Activated T-cell treated with anti-CD3 and anti-CD28 coated beads, Interleukin-2, amount 50 U/mL, for 4 hours (primary cell): ENCODE data around the gene UBE2I. TPM values are rescaled to one million over a fixed set of nuclear protein-coding genes. Genes with fewer than 3 reads are reported as not detected.

Experiments used
- ATAC-seq, 2 donors: fragments of 200-7000 bp; cut with Tn5 transposase; one replicate each; pipeline ENCODE4 v1.10.0; 2021
- DNase-seq: peaks from one replicate; pipeline ENCODE4 v3.0.0-alpha.2; 2020
- H3K27me3 Mint-ChIP-seq: one replicate; pipeline ENCODE4 v1.8.0; 2021; ENCODE audit warnings: low read depth, mixed read lengths
- H3K36me3 Mint-ChIP-seq: one replicate; pipeline ENCODE4 v1.8.0; 2022; ENCODE audit warnings: mixed read lengths; ENCODE audit not compliant: insufficient read depth
- H3K4me1 Mint-ChIP-seq: one replicate; pipeline ENCODE4 v1.8.0; 2021; ENCODE audit warnings: low read depth, mixed read lengths
- H3K4me3 Mint-ChIP-seq: one replicate; pipeline ENCODE4 v1.8.0; 2021; ENCODE audit warnings: mild to moderate bottlenecking, moderate library complexity, mixed read lengths
- H3K9me3 Mint-ChIP-seq: one replicate; pipeline ENCODE4 v1.8.0; 2021; ENCODE audit warnings: mixed read lengths
- total RNA-seq, 3 donors: library from RNA; stranded (reverse); gene quantifications; one replicate each; pipeline ENCODE4 v1.2.1, GENCODE V29; 2021

The UBE2I gene
- total RNA-seq, 3 donors from 2014 or later: 234 to 251 (median 247) TPM

DNA sequence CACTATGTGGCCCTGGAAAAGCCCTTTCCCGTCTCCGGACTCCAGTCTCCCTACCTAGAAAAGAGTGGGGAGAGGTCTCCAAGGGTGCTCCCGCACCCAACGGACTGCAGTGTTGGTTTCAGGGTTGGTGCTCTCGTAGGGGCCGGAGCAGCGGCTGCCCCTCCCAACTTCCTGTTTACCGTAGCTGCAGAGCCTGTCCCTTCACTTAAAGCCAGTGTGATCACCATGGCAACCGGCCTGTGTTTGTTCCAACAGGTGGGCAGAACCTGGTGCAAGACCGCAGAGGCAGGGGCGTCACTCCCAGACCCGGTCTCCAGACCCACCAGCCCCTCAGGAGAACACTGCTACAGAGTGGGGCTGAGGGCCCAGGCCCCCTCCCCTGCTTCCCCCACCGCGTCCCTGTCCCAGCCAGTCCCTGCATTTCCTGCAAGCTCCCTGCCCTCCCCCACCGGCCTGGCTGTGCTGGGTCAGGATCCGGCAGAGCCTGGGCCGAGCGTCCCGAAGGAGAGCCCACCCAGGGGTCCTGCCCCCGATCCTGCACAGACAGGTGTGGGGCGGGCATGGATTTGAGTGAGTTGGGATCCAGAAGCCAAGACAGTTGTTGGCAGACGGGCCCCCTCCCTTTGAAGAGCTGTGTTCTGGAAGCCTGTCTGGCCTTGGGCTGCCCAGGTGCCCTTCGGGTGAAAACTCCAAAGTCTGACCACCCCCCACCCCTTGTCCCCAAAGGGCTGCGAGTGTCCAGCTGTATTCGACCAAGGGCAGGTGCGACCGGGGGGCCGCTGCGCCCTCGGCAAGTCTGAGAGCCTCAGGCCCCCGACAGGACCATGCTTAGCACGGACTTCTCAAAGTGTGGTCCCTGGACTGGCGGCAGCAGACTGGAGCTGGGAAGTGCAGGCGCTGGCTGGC is 22.5 kb downstream of the UBE2I start:
- Mint-ChIP-seq H3K4me1 (peaks cover 16% of the 10 kb centered on the region), H3K27me3 (peaks cover 18% of the 10 kb centered on the region), H3K4me3 (peak overlapping the region; percentile 66), H3K9me3 (no peaks in the 10 kb centered on the region), H3K36me3 (no peaks in the 10 kb centered on the region)
- no peak for ATAC-seq
- no peak for DNase-seq

DNA sequence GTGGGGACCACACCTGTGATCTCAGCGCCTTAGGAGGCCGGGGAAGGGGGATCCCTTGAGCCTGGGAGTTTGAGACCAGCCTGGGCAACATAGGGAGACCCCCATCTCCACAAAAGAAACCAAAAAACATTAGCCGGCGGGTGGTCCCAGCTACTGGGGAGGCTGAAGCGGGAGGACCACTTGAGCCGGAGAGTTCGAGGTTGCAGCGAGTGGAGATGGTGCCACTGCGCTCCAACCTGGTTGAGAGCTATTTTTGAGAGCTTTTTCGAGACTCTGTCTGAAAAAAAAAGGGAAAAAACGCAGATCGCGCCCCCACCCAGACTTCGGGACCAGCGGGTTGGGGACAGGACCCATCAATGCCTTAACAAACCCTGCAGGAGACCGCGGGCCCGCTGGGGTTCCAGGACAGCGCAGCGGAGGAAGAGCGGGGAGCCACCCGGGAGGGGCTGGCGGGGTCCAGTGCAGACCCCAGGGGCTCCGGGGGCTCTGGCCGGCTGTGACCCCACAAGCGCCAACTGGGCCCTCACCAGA is 23.2 kb downstream of the UBE2I start:
- H3K4me3 Mint-ChIP-seq: peak overlapping the region; percentile 66
- H3K36me3 Mint-ChIP-seq: no peaks in the 10 kb centered on the region
- peaks cover 16% of the 10 kb centered on the region for H3K4me1 Mint-ChIP-seq
- DNase-seq (no peak), ATAC-seq (no peak)
- H3K9me3 Mint-ChIP-seq: no peaks in the 10 kb centered on the region
- peaks cover 18% of the 10 kb centered on the region for H3K27me3 Mint-ChIP-seq

DNA sequence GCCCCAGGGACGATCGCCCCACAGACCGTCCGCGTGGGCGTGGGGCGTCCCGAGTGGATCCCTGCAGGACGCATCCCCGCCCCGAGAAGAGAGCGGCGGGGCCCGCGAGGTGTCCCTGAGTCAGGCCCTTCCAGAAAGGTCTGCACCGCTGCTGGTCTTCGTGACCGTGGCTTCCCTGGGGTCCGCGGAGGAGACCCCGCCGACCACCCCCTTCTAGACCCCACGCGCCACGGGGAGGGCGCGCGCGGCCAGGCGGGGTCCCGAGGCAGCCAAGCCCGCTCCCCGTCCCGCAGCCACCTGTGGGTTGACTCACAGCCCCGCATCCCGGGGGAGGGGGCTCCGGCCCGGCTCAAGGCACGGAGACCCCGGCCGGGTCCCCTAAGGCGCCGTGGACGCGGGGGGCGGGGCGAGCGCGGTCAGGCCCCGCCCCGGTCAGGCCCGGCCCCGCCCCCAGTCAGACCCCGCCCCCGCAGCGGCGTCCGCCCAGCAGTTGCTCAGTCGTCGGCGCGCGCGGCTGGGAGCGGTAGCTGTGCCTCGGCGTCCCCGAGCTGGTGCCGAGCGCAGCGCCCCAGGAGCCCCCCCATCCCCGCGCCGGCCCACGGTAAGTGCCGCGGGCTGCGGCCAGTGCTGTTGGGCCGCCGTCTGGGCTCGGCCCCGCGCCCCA is 23.8 kb downstream of the UBE2I start, which contains the start of gene BAIAP3:
Gene BAIAP3, plus strand, starts transcription at position 497 of the 664 bp plus-strand sequence. CDS start 4,905 bp downstream, outside the sequence.
- no peaks in the 10 kb centered on the region for H3K9me3 Mint-ChIP-seq
- H3K4me1 Mint-ChIP-seq: peaks cover 16% of the 10 kb centered on the region
- peak within 1 kb of the TSS; percentile 66 for H3K4me3 Mint-ChIP-seq
- H3K27me3 Mint-ChIP-seq: peaks cover 18% of the 10 kb centered on the region
- DNase-seq: peak; percentile 35
- peak; percentile 72 to 77 for ATAC-seq
- no peaks in the 10 kb centered on the region for H3K36me3 Mint-ChIP-seq

- Mint-ChIP-seq H3K36me3 (no peaks in the 10 kb centered on the region), H3K4me3 (no peak overlapping the region), H3K9me3 (no peaks in the 10 kb centered on the region), H3K27me3 (peaks cover 18% of the 10 kb centered on the region), H3K4me1 (peaks cover 16% of the 10 kb centered on the region)
- DNase-seq (no peak), ATAC-seq (no peak)
These were observed 24.6 kb downstream of the UBE2I start for GRCh38 chr16:1333854-1334700.

- Mint-ChIP-seq H3K4me3 (no peak overlapping the region), H3K4me1 (peaks cover 16% of the 10 kb centered on the region), H3K27me3 (peaks cover 18% of the 10 kb centered on the region), H3K36me3 (no peaks in the 10 kb centered on the region), H3K9me3 (no peaks in the 10 kb centered on the region)
- ATAC-seq (no peak), DNase-seq (no peak)
These were observed 25.3 kb downstream of the UBE2I start for GRCh38 chr16:1334739-1335138.

DNA sequence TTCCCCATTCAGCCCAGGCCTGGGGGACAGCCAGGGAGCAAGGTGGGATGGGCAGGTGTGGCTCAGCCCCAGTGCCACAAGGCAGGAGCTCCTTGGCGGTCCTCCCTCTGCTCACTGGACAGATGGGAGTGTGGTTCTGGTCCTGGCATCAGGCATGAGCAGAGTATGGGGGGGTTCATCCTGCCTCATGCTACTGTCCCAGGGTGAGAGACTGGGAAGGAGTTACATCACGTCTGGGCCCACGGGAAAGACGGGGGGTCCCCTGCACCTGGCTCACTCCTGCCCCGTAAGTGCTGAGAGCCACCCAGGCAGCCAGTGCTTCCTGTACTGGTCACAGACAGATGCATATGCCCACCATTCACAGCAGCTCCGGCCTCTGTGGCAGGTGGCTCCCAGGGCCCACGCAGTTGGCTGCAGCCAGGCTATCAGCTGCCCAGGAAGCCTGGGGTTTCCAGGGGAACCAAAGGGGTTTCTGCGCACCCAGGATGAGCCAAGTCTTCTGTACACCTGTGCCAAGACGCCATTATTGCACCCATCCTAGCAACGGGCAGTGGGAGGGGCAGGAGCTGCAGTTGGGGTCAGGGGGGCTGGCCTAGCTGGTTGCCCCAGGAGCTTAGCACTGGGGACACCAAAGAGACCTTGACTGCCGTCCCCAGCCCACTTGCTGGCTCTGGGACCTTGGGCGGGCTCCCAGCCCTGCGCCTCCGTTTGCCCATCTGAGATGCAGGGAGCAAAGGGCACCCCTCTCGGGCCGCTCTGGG is 26.0 kb downstream of the UBE2I start:
- Mint-ChIP-seq H3K36me3 (no peaks in the 10 kb centered on the region), H3K4me1 (peaks cover 16% of the 10 kb centered on the region), H3K4me3 (no peak overlapping the region), H3K9me3 (no peaks in the 10 kb centered on the region), H3K27me3 (peaks cover 18% of the 10 kb centered on the region)
- DNase-seq (no peak), ATAC-seq (no peak)

GRCh38 chr16:1335996-1336395 is 26.6 kb downstream of the UBE2I start:
- Mint-ChIP-seq H3K36me3 (no peaks in the 10 kb centered on the region), H3K4me1 (peaks cover 20% of the 10 kb centered on the region), H3K4me3 (no peak overlapping the region), H3K27me3 (peaks cover 18% of the 10 kb centered on the region), H3K9me3 (no peaks in the 10 kb centered on the region)
- DNase-seq: no peak
- ATAC-seq: no peak

DNA sequence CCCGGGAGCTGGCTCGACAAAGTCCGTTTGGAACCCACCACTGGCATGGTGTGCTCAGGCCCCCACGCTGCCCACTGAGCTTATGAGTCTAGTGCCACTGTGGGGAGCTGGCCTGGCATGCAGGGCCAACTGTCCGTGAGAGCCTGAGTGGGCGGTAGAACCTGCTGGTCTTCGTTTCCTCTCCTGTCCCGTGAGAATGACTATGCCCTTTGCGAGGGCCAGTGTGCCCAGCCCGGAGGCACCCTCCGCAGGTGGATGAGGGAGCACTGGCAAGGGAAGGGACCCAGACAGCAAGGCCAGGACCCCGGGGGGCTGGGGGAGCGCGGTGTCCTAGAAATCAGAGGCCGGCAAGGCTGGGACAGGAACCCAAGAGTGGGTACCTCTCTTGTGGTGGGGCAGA is 27.2 kb downstream of the UBE2I start:
- Mint-ChIP-seq H3K9me3 (no peaks in the 10 kb centered on the region), H3K27me3 (peaks cover 14% of the 10 kb centered on the region), H3K4me3 (no peak overlapping the region), H3K36me3 (no peaks in the 10 kb centered on the region), H3K4me1 (peaks cover 14% of the 10 kb centered on the region)
- ATAC-seq (no peak), DNase-seq (no peak)

DNA sequence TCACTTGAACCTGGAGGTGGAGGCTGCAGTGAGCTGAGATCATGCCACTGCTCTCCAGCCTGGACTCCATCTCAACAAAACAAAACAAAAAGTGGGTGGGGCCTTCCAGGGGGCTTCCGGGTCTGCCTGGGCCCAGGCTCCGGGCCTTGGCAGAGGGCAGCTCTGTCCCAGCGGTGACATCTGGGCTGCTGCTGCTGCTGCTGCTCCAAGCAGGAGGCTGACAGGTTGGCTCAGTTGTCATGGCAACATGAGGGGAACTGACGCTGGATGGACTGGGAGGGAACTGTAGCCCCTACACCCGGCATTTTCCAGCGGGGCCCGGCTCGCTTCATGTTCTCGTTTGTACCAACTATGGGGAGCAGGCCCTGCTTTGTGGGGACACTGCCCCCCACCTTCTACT is 28.1 kb downstream of the UBE2I start:
- DNase-seq: no peak

GRCh38 chr16:1338119-1338730 is 28.8 kb downstream of the UBE2I start:
- DNase-seq (no peak), ATAC-seq (no peak)
- H3K9me3 Mint-ChIP-seq: no peaks in the 10 kb centered on the region
- peaks cover 17% of the 10 kb centered on the region for H3K4me1 Mint-ChIP-seq
- H3K36me3 Mint-ChIP-seq: no peaks in the 10 kb centered on the region
- peaks cover 6% of the 10 kb centered on the region for H3K27me3 Mint-ChIP-seq
- no peak overlapping the region for H3K4me3 Mint-ChIP-seq

More for the DNA sequence above, 28.1 kb downstream of the UBE2I start:
- H3K4me3 Mint-ChIP-seq: no peak overlapping the region
- H3K4me1 Mint-ChIP-seq: peaks cover 13% of the 10 kb centered on the region
- H3K27me3 Mint-ChIP-seq: peaks cover 9% of the 10 kb centered on the region
- ATAC-seq: no peak
- H3K36me3 Mint-ChIP-seq: no peaks in the 10 kb centered on the region
- H3K9me3 Mint-ChIP-seq: no peaks in the 10 kb centered on the region

DNA sequence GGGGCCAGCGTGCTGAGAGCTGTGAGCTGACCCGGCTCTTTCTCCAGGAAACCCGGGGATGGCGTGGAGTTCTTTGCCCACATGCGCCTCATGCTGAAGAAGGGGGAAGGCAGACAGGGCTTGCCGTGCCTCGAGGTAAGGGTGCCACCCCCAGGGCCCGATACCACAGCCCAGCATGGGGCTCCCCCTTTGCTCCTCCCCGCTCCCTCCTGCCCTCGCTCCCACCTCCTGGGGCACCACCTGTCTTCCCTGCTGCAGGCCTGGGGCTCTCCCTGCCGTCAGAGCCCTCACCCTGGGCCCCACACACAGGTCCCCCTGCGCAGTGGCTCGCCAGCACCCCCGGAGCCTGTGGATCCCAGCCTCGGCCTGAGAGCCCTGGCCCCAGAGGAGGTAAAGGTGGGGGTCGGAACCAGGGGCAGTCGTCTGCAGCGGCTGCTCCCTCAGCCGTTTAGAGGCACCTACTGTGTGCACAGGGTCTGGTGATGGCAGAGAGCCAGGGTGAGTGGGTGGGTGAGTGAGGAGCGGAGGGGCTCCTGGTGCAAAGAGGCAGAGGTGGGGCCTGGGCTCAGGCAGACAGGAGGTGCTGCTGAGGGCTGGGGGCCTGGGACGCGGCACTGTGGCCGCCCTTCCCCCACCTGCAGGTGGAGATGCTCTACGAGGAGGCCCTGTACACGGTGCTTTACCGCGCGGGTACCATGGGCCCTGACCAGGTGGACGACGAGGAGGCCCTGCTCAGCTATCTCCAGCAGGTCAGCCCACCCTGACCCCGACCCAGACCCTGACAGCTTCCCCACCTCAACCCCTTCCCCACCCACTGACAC is 29.6 kb downstream of the UBE2I start:
- Mint-ChIP-seq H3K27me3 (peaks cover 6% of the 10 kb centered on the region), H3K9me3 (no peaks in the 10 kb centered on the region), H3K36me3 (no peaks in the 10 kb centered on the region), H3K4me1 (peaks cover 20% of the 10 kb centered on the region), H3K4me3 (no peak overlapping the region)
- ATAC-seq (no peak), DNase-seq (no peak)

- no peak for DNase-seq
- Mint-ChIP-seq H3K36me3 (no peaks in the 10 kb centered on the region), H3K9me3 (no peaks in the 10 kb centered on the region), H3K4me3 (no peak overlapping the region), H3K27me3 (no peaks in the 10 kb centered on the region), H3K4me1 (peaks cover 20% of the 10 kb centered on the region)
- no peak for ATAC-seq
These were observed 31.5 kb downstream of the UBE2I start for GRCh38 chr16:1340730-1341494.
